Left ventricle myocardium superior (tissue), 1 donor: ENCODE results near the gene GPS1. TPM values are rescaled to one million over a fixed set of nuclear protein-coding genes. Genes with fewer than 3 reads are reported as not detected.

Experiments used
- ATAC-seq: fragments of 200-7000 bp; cut with Tn5 transposase; one replicate; pipeline ENCODE4 v1.9.1; 2020; ENCODE audit warnings: mild to moderate bottlenecking, moderate library complexity
- DNase-seq: peaks from one replicate; pipeline ENCODE4 v3.0.0-alpha.2; 2020
- intact Hi-C: fragments of 100-400 bp; cut with micrococcal nuclease; formaldehyde crosslinking; loops from one replicate; pipeline ENCODE4 v1.11.0; 2022
- total RNA-seq: library from RNA; stranded (reverse); fragmentation: NEBNext Ultra II Directional; extraction: Animal tissue kit (Norgen Biotek cat#: 25700); gene quantifications from one replicate; pipeline ENCODE4 v1.2.1, GENCODE V29; 2021
- donor health status: DM: no; HTN: yes; CAD: no; lungs with severe emphysema.

Gene GPS1
- total RNA-seq, 1 donor from 2014 or later = 90.6 TPM

DNA sequence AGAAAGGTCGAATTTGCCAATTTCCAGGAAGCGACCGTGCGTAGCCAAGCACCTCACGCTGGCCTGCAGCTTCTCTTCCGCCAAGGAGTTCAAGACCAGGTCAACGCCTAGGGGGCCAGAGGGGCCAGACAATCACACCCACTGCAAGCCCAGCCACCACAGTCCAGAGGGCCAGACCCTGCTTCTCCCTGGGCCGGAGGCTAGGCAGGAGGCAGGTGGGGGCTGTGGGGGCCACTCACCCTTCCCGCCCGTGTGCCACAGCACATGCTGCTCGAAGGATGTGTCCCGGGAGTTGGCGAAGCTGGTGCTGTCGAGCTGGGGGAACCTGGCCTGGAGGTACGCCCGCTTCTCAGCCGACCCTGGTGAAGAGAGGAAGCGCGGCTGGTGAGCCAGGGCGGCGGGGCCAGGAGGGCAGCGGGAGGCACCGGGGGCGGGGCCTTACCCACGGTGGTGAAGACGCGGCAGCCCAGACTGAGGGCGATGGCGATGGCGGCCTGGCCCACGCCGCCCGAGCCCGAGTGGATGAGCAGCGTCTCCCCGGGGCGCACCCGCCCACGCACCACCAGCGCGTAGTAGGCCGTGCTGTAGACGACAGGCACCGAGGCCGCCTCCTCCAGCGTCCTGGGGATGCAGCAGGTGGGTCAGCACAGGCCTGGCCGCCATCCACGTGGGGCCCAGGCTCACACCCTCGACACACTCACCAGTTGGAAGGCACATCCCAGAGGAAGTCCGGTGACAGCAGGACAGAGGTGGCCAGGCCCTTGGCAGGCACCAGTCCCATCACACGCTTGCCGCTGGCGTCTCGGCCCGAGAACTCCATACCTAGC, 32.0 kb downstream of the GPS1 start:
- intact Hi-C loops = no loop called here
- DNase-seq (no peak), ATAC-seq (no peak)

DNA sequence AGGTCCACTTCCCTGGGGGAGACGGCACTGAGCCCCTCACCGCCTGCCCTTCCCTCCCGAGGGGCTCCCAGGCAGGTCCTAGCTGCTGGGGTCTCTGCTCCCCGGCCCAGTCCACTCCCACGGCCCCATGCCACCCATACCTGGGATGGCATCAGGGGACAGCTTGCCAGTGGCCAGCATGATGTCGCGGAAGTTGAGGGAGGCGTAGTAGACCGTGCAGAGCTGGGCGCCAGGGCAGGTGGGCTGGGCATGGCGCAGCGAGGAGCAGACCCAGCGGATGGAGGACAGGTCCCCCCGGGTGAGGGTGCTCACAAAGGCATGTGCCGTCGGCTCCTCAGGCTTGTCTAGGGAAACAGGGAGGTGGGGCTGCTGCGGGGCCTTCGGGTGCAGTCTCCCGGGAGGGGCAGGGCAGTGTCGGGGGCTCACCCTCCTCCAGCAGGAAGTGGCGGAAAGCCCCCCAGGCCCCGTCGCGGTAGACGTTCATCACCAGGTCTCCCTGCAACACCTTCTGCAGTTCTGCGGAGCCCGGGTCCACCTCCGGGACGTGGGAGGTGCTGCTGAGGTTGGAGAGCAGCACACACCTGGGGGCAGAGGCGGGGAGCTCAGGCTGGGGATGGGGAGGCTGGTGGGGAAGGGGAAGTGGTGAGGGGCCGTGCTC, 32.8 kb downstream of the GPS1 start:
- DNase-seq = no peak

GRCh38 chr17:82085031-82085861, 33.5 kb downstream of the GPS1 start:
- ATAC-seq (no peak), DNase-seq (peak; percentile 24)
- intact Hi-C loops = no loop called here

More for the DNA sequence above, 32.8 kb downstream of the GPS1 start:
- no peak for ATAC-seq
- intact Hi-C loops = no loop called here

DNA sequence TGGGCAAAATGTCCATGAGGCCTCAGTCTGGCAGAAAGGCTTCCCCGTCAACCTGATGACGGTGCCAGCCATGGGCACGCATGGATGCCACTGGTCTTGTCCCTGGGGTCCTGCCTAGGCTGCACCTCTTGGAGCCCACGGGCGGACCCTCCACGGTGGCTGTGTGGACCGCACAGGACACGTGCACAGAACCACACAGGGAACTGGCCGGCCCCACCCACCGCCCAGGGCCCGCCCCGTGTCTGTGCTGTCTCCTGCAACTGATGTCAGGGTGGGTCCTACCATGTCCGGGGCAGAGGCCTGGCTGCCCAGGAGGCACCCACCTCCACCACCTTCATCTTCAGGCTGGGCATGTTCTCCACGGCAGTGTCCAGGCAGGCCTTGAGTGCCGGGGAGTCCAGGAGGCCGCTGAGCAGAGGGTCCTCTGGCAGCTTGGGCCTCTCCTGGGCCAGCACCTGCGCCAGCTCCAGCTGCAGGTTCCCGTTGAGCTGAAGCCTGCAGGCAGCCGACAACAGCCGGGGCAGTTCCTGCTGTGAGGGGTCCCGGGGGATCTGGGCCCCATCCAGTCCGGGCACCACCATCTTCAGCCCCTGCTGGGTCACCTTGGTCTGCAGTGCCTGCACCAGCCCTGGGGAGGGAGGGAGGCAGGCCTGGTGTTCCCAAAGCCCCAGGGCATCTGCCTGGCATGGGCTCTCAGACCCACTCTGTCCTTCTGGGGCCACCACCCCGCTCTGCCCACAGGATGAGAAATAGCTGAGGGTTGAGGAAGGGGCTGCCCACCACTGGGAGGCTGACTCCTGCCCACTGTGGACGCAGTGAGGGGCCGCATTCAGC, 34.5 kb downstream of the GPS1 start:
- DNase-seq (peak; percentile 29), ATAC-seq (no peak)
- intact Hi-C loops = no loop called here

DNA sequence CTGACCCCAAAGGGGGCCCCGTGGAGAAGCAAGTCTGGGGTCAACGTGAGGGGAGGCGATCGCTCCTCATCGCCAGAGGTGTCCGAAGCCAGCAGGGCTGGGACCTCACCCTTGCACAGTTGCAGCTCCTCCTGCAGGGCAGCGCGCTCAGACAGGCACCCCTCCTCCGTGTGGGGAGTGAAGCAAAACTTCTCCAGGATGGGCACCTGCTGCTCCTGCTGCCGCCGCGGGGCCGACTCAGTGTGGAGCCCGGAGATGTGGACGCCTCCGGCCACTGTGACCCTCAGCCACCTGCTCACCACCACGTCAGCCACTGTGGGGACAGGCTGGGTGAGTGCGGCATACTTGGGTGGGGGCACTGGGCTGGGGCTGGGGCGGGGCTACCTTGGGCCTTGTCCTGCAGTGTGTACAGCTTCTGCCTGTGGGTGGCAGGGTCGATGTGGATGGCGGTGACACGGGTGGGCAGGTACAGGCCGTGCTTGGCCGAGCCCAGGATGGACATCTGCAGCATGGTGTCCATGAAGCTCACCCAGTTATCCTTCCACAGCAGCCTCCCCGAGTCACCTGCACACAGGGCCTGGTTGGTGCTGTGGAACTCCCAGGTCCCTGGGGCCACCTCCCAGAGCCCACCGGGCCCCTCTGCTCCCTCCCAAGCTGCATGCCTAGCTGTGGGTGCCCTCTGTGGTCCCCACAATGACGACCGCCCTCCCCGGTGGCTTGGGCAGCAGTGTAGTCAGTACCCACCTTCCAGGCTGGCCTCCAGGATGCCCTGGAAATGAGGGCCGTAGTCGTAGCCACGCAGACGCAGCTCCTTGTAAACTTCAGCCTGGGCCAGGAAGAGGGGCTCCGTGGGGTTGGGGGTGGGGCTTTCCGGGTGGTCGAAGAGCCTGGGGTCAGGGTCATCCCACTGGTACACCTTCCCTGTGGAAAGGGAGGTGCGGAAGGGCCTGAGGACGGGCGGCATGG, 35.5 kb downstream of the GPS1 start:
- DNase-seq (peak; percentile 24), ATAC-seq (no peak)
- intact Hi-C loops = no loop called here

DNA sequence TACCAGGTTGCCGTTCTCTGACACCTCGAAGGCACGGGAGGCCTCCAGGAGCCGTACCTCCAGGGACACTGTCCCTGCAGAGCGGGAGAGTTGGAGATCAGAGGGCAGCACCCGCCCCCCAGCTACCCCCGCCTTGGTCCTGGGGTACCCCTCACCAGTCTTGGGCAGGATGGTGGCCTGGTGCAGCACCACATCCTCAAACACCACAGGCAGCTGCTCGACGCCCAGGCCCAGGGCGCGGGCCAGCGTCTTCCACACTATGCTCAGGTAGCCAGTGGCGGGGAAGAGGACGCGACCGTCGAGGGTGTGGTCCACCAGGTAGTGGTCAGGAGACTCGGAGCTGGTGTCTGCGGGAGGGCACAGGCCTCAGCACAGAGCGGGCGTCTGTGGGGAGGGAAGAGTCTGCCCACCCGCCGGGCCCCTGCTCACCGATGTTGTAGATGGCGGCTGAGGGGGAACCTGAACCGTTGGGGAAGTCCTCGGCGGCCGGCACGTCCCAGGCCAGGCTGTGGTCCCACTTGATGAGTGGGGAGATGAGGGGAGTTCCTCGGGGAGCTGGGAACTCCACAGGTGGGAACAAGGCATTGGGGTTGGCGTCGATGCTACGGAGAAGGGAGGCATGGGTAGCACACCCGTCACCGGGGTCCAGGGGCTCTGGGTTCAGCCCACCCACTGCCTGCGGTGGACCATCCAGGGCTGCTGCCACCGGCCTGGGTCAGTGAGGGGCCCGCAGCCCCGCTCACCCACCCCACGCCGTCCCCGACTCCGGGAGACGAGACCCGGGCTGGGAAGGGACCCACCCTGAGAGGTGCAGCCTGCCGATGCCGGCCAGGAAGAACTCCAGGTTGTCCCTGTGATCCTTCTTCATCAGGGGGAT, 36.5 kb downstream of the GPS1 start:
- intact Hi-C loops = no loop called here
- ATAC-seq (no peak), DNase-seq (peak; percentile 25)

DNA sequence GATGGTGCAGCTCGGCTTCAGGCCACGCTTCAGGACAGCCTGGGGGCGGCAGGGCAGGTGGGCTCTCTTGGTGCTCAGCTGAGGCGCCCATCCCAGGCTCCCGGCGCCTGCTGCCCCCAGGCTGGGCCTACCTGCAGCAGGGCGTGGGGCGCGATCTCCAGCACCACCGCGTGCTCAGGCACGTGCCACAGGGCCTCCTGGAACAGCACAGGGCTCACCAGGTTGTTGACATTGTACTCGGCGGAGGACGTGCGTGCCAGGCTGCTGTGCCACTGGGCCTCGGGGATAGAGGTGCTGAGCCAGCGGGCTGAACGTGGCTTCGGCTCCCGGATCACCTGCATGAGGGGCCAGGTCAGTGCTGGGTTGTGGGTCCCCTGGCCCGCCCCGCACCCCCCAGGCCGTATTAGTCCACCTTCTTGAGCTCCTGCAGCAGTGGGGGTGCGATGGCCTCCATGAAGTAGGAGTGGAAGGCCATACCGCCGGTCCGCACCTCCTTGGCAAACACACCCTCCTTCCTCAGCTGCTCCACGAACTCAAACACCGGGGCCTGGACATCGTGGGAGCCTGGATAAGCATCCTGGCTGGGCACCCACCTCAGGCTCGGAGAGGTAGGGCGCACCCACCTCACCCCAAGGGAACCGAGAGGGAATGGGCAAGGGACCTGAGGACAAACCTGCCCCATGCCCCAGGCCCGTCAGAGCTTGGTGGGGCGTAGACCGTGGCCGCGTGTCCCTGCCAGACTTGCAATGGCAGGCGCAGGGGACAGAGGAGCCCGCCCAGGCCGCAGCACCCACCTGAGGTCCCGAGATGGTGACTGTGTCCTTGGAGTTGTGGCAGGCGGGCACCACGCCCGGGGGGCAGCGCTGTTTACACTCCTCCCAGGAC, 37.4 kb downstream of the GPS1 start:
- ATAC-seq (no peak), DNase-seq (peak; percentile 25)
- intact Hi-C loops = no loop called here

DNA sequence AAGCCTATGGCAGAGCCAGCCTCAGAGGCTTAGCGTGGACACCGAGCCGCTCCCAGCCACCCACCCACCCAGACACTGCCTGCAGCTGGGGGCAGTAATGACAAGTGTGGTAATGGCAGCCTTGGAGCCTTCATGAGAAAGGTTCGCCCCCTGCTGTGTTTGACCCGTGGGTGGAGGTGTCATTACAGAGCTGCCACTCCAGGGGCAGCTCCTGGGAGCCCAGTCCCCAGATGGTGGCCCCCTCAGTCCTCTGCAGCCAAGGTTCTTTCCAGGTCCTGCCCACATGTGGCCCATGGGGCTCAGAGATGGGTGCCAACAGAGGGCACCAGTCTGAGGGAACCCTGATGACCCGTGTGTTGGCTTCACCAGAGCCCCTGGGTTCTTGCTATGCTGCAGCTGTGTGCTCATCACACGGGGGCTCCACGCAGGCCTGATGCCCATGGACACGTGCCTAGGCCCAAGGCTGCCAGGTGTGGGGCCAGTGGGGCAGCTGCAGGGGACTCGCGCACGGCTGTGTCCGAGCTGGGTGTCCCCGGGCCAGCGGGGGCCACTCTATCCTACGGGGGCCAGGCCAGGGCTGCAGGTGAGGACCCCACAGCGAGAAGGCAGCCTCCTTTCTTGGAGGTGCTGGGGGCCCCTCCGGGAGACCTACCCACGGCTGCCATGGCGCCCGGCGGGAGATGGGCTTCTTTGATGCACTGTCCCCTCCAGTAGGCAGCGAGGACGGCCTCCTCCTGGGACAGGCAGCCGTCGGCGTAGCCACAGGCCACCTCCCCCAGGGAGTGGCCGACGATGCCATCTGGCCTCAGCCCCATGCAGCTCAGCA, 38.2 kb downstream of the GPS1 start:
- DNase-seq = no peak
- ATAC-seq = no peak
- intact Hi-C loops = no loop called here

- DNase-seq = no peak
- no peak for ATAC-seq
Observed at GRCh38 chr17:82090549-82091263, 39.0 kb downstream of the GPS1 start.

DNA sequence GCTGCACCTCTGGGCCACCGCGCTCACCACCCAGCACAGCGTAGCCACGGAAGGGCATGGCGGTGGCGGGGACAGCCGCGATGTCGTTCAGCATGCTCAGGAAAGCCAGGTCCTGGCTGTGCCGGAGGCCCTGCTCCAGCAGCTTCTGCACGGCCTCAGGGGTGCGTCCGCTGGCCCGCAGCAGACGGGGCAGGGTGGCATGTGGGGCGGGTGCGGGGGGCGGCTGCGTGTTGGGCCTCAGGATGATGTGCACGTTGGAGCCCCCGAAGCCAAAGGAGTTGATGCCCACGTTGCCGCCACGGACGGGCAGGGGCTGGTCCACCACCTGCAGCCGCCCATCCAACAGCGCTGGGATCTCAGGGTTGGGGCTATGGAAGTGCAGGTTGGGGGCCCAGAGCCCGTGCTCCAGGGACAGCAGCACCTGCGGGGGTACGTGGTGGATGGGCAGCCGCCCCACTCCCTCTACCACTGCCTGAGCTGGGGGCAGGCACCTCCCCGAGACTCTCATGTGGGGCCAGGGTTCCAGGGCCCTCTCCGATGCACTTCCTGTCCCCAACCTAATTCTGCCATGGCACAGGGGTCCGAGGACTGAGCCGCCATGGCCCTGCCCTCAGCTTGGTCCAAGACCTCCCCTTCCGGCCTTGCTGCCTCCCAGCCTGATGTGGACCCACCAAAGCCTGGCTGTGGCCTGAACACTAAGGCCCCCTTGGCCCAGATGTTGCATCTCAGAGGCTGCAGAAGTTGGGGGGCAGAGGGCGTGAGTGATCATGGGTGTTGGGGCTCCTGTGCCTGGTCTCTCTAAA, 39.8 kb downstream of the GPS1 start:
- ATAC-seq = no peak
- intact Hi-C loops = no loop called here
- DNase-seq = no peak

More at GRCh38 chr17:82090549-82091263, 39.0 kb downstream of the GPS1 start:
- intact Hi-C loops = no loop called here

DNA sequence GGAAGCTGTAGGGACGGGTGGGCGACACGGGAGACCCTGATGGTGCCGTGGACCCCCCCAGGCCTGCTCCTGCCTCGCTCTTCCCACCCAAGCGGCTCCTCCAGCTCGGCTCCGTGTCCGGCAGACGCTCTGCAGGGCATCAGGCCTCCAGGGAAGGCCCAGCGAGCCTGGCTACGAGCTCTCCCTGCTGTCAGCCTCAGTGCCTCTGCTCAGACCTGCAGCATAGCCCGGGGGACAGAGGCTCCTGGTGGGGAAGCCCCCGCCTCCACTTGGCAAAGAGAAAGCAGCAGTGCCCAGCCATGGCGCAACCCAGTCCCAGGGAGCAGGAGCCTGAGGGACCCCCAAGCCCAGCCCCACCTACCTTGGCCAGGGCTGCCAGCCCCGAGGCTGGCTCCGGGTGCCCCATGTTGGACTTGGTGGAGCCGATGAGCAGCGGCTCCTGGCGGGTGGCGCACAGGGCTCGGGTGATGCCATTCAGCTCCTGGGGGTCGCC, 40.4 kb downstream of the GPS1 start:
- intact Hi-C loops = no loop called here
- no peak for DNase-seq

DNA sequence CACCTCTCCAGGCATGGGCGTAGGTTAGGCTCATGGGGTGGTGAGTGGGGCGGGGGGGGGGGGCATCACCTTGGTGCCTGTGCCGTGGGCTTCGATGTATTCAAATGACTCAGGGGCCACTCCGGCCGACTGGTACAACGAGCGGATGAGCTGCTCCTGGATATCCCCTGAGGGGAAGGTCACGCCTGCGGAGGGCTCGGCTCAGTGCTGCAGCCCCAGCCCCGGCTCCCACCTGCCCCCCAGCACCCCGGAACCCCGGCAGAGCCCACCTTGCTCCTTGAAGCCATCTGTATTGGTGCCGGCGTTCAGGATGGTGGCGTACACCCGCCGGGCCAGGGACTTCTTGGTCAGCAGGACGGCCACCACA, 40.9 kb downstream of the GPS1 start:
- ATAC-seq (no peak), DNase-seq (peak; percentile 26)
- intact Hi-C loops = no loop called here

More for the DNA sequence above, 40.4 kb downstream of the GPS1 start:
- ATAC-seq = no peak

GRCh38 chr17:82092995-82093751, 41.5 kb downstream of the GPS1 start:
- intact Hi-C loops = no loop called here
- no peak for ATAC-seq
- DNase-seq = no peak
